PC-3 (cell line): Measurements from ENCODE around the gene RAPGEF3. TPM values are rescaled to one million over a fixed set of nuclear protein-coding genes. Genes with fewer than 3 reads are reported as not detected.

Source experiments
- ATAC-seq: fragments of 200-7000 bp; cut with Tn5 transposase; 2 replicates; pipeline ENCODE4 v1.9.1; 2020; ENCODE audit warnings: mild to moderate bottlenecking, moderate library complexity
- BruUV-seq: library from RNA; stranded (reverse); fragments of 400-500 nt; replicated peaks from 2 replicates; lab custom pipeline; 2021; lab: Mats Ljungman, UMichigan
- CTCF ChIA-PET: fragments of 300-600 bp; sonication (Branson Sonifier 250); formaldehyde crosslinking; loops from one replicate; lab custom pipeline; 2022; ENCODE audit warnings: antibody characterized with exemption; lab: Charles Lee
- POLR2A ChIA-PET: fragments of 300-600 bp; sonication (Branson Sonifier 250); formaldehyde crosslinking; loops from one replicate; lab custom pipeline; 2022; ENCODE audit warnings: antibody characterized with exemption; ENCODE audit not compliant: unreplicated experiment; lab: Charles Lee
- DNase-seq: peaks from one replicate; pipeline ENCODE4 v3.0.0-alpha.2; 2015
- H2AFZ ChIP-seq: fragments of 300-600 bp; sonication (generic); 2 replicates; pipeline ENCODE4 v1.6.0; 2016; ENCODE audit warnings: antibody characterized with exemption, low read length
- H3F3A ChIP-seq: fragments of 300-600 bp; sonication (generic); one replicate; pipeline ENCODE4 v1.6.0; 2017; ENCODE audit warnings: antibody characterized with exemption, low read length, control low read depth, mild to moderate bottlenecking; ENCODE audit not compliant: unreplicated experiment
- H3K27ac ChIP-seq: fragments of 300-600 bp; sonication (generic); 2 replicates; pipeline ENCODE4 v1.5.1; 2016; ENCODE audit warnings: mild to moderate bottlenecking, low read length
- H3K27me3 ChIP-seq: fragments of 300-600 bp; sonication (generic); 2 replicates; pipeline ENCODE4 v1.6.1; 2016; ENCODE audit warnings: low read length, mixed read lengths
- H3K36me3 ChIP-seq: fragments of 300-600 bp; sonication (generic); 2 replicates; pipeline ENCODE4 v1.6.1; 2016; ENCODE audit warnings: low read depth, mixed run types, low read length, mixed read lengths
- H3K4me1 ChIP-seq: fragments of 300-600 bp; sonication (generic); 2 replicates; pipeline ENCODE4 v1.5.1; 2016; ENCODE audit warnings: low read length; ENCODE audit not compliant: insufficient read depth
- H3K4me2 ChIP-seq: fragments of 300-600 bp; sonication (generic); 2 replicates; pipeline ENCODE4 v1.6.0; 2016; ENCODE audit warnings: low read length
- H3K4me3 ChIP-seq: fragments of 300-600 bp; sonication (generic); 2 replicates; pipeline ENCODE4 v1.5.1; 2016; ENCODE audit warnings: mild to moderate bottlenecking, low read length, mixed read lengths
- H3K79me2 ChIP-seq: fragments of 300-600 bp; sonication (generic); 2 replicates; pipeline ENCODE4 v1.6.1; 2017; ENCODE audit warnings: low read length, mixed read lengths
- H3K9ac ChIP-seq: fragments of 300-600 bp; sonication (generic); 2 replicates; pipeline ENCODE4 v1.6.0; 2016; ENCODE audit warnings: mild to moderate bottlenecking, low read length
- H3K9me2 ChIP-seq: fragments of 300-600 bp; sonication (generic); replicated peaks from 2 replicates; pipeline ENCODE4 v1.6.1; 2016; ENCODE audit warnings: mixed run types, low read length, mixed read lengths
- H3K9me3 ChIP-seq: fragments of 300-600 bp; sonication (generic); 2 replicates; pipeline ENCODE4 v1.6.1; 2016; ENCODE audit warnings: low read length, mixed read lengths
- H4K20me1 ChIP-seq: fragments of 300-600 bp; sonication (generic); 2 replicates; pipeline ENCODE4 v1.6.1; 2016; ENCODE audit warnings: low read length, mixed read lengths
- EZH2 ChIP-seq: fragments of 300-600 bp; sonication (generic); IDR thresholded peaks from one replicate; pipeline ENCODE4 v1.6.1; 2017; ENCODE audit warnings: antibody characterized with exemption, mild to moderate bottlenecking, low read length; ENCODE audit not compliant: unreplicated experiment
- EZH2phosphoT487 ChIP-seq: fragments of 300-600 bp; sonication (generic); IDR thresholded peaks from 2 replicates; pipeline ENCODE4 v1.6.1; 2018; ENCODE audit warnings: mild to moderate bottlenecking, antibody characterized with exemption, low read length, borderline replicate concordance
- intact Hi-C: fragments of 100-400 bp; cut with micrococcal nuclease; formaldehyde crosslinking; loops from 2 replicates; pipeline ENCODE4 v1.9.0; 2023
- total RNA-seq: library from RNA; depleted of rRNA; stranded (reverse); fragments of >200 nt; gene quantifications from 2 replicates; pipeline ENCODE4 v1.2.3, GENCODE V29; 2014
- TF ChIP-seq, protein P1 (sequence below): fragments of 300-600 bp; sonication (generic); conservative IDR thresholded peaks from 2 replicates; pipeline ENCODE4 v1.5.1; 2017; ENCODE audit warnings: antibody characterized with exemption, low read depth, mild to moderate bottlenecking, low read length

Gene RAPGEF3
- total RNA-seq, 1 experiment from 2014 or later = 6.7 TPM

GRCh38 chr12:47763481-47764346 lies 5.0 kb upstream of the RAPGEF3 start:
- no peak overlapping the region for H3K27ac ChIP-seq
- no peaks in the 10 kb centered on the region for H3K36me3 ChIP-seq
- BruUV-seq = no TSS peak
- DNase-seq (no peak), ATAC-seq (no peak)
- no peaks in the 10 kb centered on the region for H3F3A ChIP-seq
- H3K9me3 ChIP-seq = no peaks in the 10 kb centered on the region
- H4K20me1 ChIP-seq = no peaks in the 10 kb centered on the region
- ChIA-PET CTCF (no interaction called here), POLR2A (no interaction called here)
- no peak overlapping the region for H3K9ac ChIP-seq
- no peaks in the 10 kb centered on the region for H3K27me3 ChIP-seq
- TF ChIP-seq EZH2phosphoT487 = no peak
- TF ChIP-seq, protein P1, sequence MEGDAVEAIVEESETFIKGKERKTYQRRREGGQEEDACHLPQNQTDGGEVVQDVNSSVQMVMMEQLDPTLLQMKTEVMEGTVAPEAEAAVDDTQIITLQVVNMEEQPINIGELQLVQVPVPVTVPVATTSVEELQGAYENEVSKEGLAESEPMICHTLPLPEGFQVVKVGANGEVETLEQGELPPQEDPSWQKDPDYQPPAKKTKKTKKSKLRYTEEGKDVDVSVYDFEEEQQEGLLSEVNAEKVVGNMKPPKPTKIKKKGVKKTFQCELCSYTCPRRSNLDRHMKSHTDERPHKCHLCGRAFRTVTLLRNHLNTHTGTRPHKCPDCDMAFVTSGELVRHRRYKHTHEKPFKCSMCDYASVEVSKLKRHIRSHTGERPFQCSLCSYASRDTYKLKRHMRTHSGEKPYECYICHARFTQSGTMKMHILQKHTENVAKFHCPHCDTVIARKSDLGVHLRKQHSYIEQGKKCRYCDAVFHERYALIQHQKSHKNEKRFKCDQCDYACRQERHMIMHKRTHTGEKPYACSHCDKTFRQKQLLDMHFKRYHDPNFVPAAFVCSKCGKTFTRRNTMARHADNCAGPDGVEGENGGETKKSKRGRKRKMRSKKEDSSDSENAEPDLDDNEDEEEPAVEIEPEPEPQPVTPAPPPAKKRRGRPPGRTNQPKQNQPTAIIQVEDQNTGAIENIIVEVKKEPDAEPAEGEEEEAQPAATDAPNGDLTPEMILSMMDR = no peak
- no peak for TF ChIP-seq EZH2
- no peak overlapping the region for H3K4me2 ChIP-seq
- H3K79me2 ChIP-seq = no peaks in the 10 kb centered on the region
- peaks cover 16% of the 10 kb centered on the region for H3K4me1 ChIP-seq
- intact Hi-C loops = no loop called here
- H2AFZ ChIP-seq = no peak overlapping the region
- H3K4me3 ChIP-seq = no peak overlapping the region
- no peaks in the 10 kb centered on the region for H3K9me2 ChIP-seq

- Histone ChIP-seq H3K79me2 (no peaks in the 10 kb centered on the region), H3F3A (no peaks in the 10 kb centered on the region), H3K9me2 (no peaks in the 10 kb centered on the region), H3K36me3 (no peaks in the 10 kb centered on the region), H3K4me1 (peaks cover 16% of the 10 kb centered on the region), H3K27ac (no peak overlapping the region), H2AFZ (no peak overlapping the region), H4K20me1 (no peaks in the 10 kb centered on the region), H3K4me2 (no peak overlapping the region), H3K9ac (no peak overlapping the region), H3K27me3 (no peaks in the 10 kb centered on the region), H3K4me3 (no peak overlapping the region), H3K9me3 (no peaks in the 10 kb centered on the region)
- BruUV-seq = no TSS peak
- ChIA-PET CTCF (no interaction called here), POLR2A (no interaction called here)
- ATAC-seq = no peak
- no peak for DNase-seq
- intact Hi-C loops = no loop called here
- no peak for TF ChIP-seq EZH2
- TF ChIP-seq, protein P1 = no peak
- no peak for TF ChIP-seq EZH2phosphoT487
These were observed 4.3 kb upstream of the RAPGEF3 start for GRCh38 chr12:47762850-47763465.

GRCh38 chr12:47758584-47758833 lies 171 bp downstream of the RAPGEF3 start:
- Histone ChIP-seq H3K9me2 (no peaks in the 10 kb centered on the region), H4K20me1 (no peaks in the 10 kb centered on the region), H2AFZ (peak overlapping the region; percentile 78), H3K27me3 (no peaks in the 10 kb centered on the region), H3K9ac (peak overlapping the region; percentile 76), H3F3A (no peaks in the 10 kb centered on the region), H3K4me1 (peaks cover 48% of the 10 kb centered on the region), H3K9me3 (no peaks in the 10 kb centered on the region), H3K27ac (peak overlapping the region; percentile 68), H3K4me2 (peak overlapping the region; percentile 88), H3K36me3 (no peaks in the 10 kb centered on the region), H3K4me3 (peak overlapping the region; percentile 75), H3K79me2 (no peaks in the 10 kb centered on the region)
- TF ChIP-seq EZH2 (no peak), EZH2phosphoT487 (no peak)
- TF ChIP-seq, protein P1 = no peak
- ATAC-seq = no peak
- intact Hi-C loops = no loop called here
- BruUV-seq = no TSS peak
- CTCF ChIA-PET = interaction anchor here (0.6 to 2.3 kb wide), 4 partner anchors 8 to 1687 kb away, joined by 3 to 16 read pairs (median 8); no protein-coding TSS in a partner anchor
- POLR2A ChIA-PET = interaction anchor here (0.6 kb wide), 1 partner anchor 52 kb away, joined by 4 read pairs; no protein-coding TSS in a partner anchor
- DNase-seq = no peak
